A673 (cell line): Measurements from ENCODE around the gene TRPC6. TPM values are rescaled to one million over a fixed set of nuclear protein-coding genes. Genes with fewer than 3 reads are reported as not detected.

ENCODE experiments used
- BruUV-seq: library from RNA; stranded (reverse); fragments of 400-500 nt; replicated peaks from 2 replicates; lab custom pipeline; 2021; lab: Mats Ljungman, UMichigan
- CTCF ChIA-PET: fragments of 300-600 bp; sonication (Branson Sonifier 250); formaldehyde crosslinking; loops from one replicate; lab custom pipeline; 2022; ENCODE audit warnings: antibody characterized with exemption; lab: Charles Lee
- POLR2A ChIA-PET: fragments of 300-600 bp; sonication (Branson Sonifier 250); formaldehyde crosslinking; loops from one replicate; lab custom pipeline; 2022; ENCODE audit warnings: antibody characterized with exemption; ENCODE audit not compliant: low non-redundant PET; lab: Charles Lee
- DNase-seq: peaks from one replicate; pipeline ENCODE4 v3.0.0-alpha.2; 2015; ENCODE audit warnings: low spot score
- H3K27ac ChIP-seq: fragments of 200-600 bp; sonication (generic); 2 replicates; pipeline ENCODE4 v1.5.1; 2016; ENCODE audit warnings: mixed run types, low read depth, mild to moderate bottlenecking, mixed read lengths, antibody characterized with exemption, low read length; ENCODE audit not compliant: poor library complexity, severe bottlenecking
- H3K27me3 ChIP-seq: fragments of 200-600 bp; sonication (generic); replicated peaks from 2 replicates; pipeline ENCODE4 v1.6.1; 2017; ENCODE audit warnings: mixed run types, low read depth, mild to moderate bottlenecking, mixed read lengths, antibody characterized with exemption, low read length; ENCODE audit not compliant: insufficient read depth, poor library complexity
- H3K36me3 ChIP-seq: fragments of 200-600 bp; sonication (generic); 2 replicates; pipeline ENCODE4 v1.6.1; 2016; ENCODE audit warnings: mixed run types, mild to moderate bottlenecking, mixed read lengths, antibody characterized with exemption, low read length; ENCODE audit not compliant: insufficient read depth, poor library complexity, severe bottlenecking
- H3K4me1 ChIP-seq: fragments of 200-600 bp; sonication (generic); 2 replicates; pipeline ENCODE4 v1.6.1; 2017; ENCODE audit warnings: mixed run types, mild to moderate bottlenecking, mixed read lengths, antibody characterized with exemption, low read length; ENCODE audit not compliant: insufficient read depth, poor library complexity, severe bottlenecking
- H3K4me3 ChIP-seq: fragments of 200-600 bp; sonication (generic); 2 replicates; pipeline ENCODE4 v1.5.1; 2016; ENCODE audit warnings: low read depth, mixed run types, mild to moderate bottlenecking, mixed read lengths, low read length; ENCODE audit not compliant: poor library complexity, severe bottlenecking
- H3K9me3 ChIP-seq: fragments of 200-600 bp; sonication (generic); 2 replicates; pipeline ENCODE4 v1.6.1; 2016; ENCODE audit warnings: mixed run types, low read depth, mild to moderate bottlenecking, mixed read lengths, antibody characterized with exemption, low read length; ENCODE audit not compliant: poor library complexity, severe bottlenecking
- CTCF ChIP-seq: fragments of 300-800, 200-600 bp; sonication (generic); conservative IDR thresholded peaks from 2 replicates; pipeline ENCODE4 v1.5.1; 2017; ENCODE audit warnings: low read depth, mild to moderate bottlenecking, antibody characterized with exemption, low read length, moderate library complexity, mixed read lengths
- EZH2 ChIP-seq: fragments of 200-600 bp; sonication (generic); IDR thresholded peaks from 2 replicates; pipeline ENCODE4 v1.6.1; 2017; ENCODE audit warnings: borderline replicate concordance, low read depth, mild to moderate bottlenecking, mixed read lengths, antibody characterized with exemption, low read length; ENCODE audit not compliant: poor library complexity, severe bottlenecking
- intact Hi-C: fragments of 100-400 bp; cut with micrococcal nuclease; formaldehyde crosslinking; loops from one replicate; pipeline ENCODE4 v1.10.0; 2022; ENCODE audit not compliant: unreplicated experiment
- total RNA-seq: library from RNA; stranded (reverse); gene quantifications from 2 replicates; pipeline ENCODE4 v1.2.3, GENCODE V29; 2021

The TRPC6 gene
- total RNA-seq, 1 experiment from 2014 or later: not detected

DNA sequence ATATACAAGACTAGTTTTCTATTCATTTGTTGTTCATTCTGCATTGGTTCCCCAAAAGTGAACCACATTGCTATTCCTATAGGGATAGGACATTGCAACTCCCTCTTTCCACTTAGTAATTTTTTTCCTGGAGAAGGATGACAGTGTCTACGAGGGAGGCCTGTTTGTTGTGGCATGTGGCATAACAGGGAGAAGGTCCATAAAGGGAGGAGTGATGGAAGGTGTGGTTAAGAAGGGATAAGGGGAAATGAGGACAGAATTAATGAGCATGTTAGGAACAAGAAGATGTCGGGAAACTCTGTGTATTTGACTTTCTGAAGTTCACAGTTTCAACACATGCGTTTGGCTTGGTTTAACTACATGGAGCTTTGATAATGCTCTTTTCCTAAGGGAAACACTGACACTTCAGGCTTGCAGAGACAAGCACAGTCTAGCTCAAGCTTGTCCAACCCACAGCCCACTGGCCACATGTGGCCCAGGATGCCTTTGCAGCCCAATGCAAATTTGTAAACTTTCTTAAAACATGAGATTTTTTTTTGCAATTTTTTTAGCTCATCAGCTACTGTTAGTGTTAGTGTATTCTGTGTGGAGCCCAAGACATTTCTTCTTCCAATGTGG is 149.7 kb downstream of the TRPC6 start:
- H3K36me3 ChIP-seq: no peaks in the 10 kb centered on the region
- ChIA-PET POLR2A (no interaction called here), CTCF (no interaction called here)
- no peak overlapping the region for H3K27ac ChIP-seq
- no peak for TF ChIP-seq CTCF
- TF ChIP-seq EZH2: no peak
- H3K4me3 ChIP-seq: no peak overlapping the region
- no peak for DNase-seq
- BruUV-seq: no TSS peak
- H3K4me1 ChIP-seq: no peaks in the 10 kb centered on the region
- H3K9me3 ChIP-seq: no peaks in the 10 kb centered on the region
- intact Hi-C loops: no loop called here
- H3K27me3 ChIP-seq: no peaks in the 10 kb centered on the region

DNA sequence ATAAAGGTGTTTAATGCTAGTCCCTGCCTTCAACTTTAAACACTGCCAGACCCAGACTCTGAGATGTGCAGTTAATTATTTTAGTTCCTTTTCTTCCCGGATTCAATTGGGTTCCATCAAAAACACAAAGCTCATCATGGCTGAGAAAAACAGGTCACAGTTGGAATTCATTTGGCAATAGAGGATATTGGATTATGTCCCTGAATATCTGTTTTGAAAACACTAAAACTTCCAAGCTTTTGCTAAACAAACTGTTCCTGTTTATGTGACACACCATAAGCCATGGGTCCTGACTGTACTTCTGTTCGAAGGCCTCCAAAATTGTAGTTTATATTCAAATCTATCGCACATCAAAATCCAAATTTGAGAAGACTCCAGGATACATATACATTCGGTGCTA is 150.7 kb downstream of the TRPC6 start:
- POLR2A ChIA-PET: no interaction called here
- intact Hi-C loops: no loop called here

GRCh38 chr11:101429703-101430540 is 153.9 kb downstream of the TRPC6 start:
- Histone ChIP-seq H3K27me3 (no peaks in the 10 kb centered on the region), H3K4me1 (no peaks in the 10 kb centered on the region), H3K27ac (no peak overlapping the region), H3K9me3 (no peaks in the 10 kb centered on the region), H3K4me3 (no peak overlapping the region), H3K36me3 (no peaks in the 10 kb centered on the region)
- intact Hi-C loops: no loop called here
- no peak for TF ChIP-seq EZH2
- TF ChIP-seq CTCF: no peak
- no peak for DNase-seq
- no TSS peak for BruUV-seq
- CTCF ChIA-PET: no interaction called here
- POLR2A ChIA-PET: no interaction called here

More for the DNA sequence above, 150.7 kb downstream of the TRPC6 start:
- DNase-seq: no peak
- Histone ChIP-seq H3K4me1 (no peaks in the 10 kb centered on the region), H3K27ac (no peak overlapping the region), H3K27me3 (no peaks in the 10 kb centered on the region), H3K36me3 (no peaks in the 10 kb centered on the region), H3K9me3 (no peaks in the 10 kb centered on the region), H3K4me3 (no peak overlapping the region)
- no peak for TF ChIP-seq CTCF
- no peak for TF ChIP-seq EZH2
- CTCF ChIA-PET: no interaction called here
- BruUV-seq: no TSS peak
